ENCODE measurements around the gene TMEM242. TPM values are rescaled to one million over a fixed set of nuclear protein-coding genes. Genes with fewer than 3 reads are reported as not detected.

Gene TMEM242
- total and polyA plus RNA-seq, 2 of the 13 experiments (the other 11 are each of a cell fraction or from before 2014, with no cell fraction given): 5.6 to 11.1 TPM

- Histone ChIP-seq H3K4me2 (ENCODE audit: low read depth, low read length) (no peak overlapping the region), H3K79me2 (ENCODE audit: insufficient read depth, low read length) (no peaks in the 10 kb centered on the region), H3K36me3 (replicated peaks in 1 of 2; ENCODE audit: control insufficient read depth in 1 of 2, insufficient read depth in 2 of 2, low read length in 2 of 2) (no peaks in the 10 kb centered on the region), H3K27ac (ENCODE audit: extremely low read length, insufficient read depth, low read length) (no peak overlapping the region), H4K20me1 (ENCODE audit: insufficient read depth, low read length) (no peaks in the 10 kb centered on the region), H3K9me3 (ENCODE audit: low read length) (no peaks in the 10 kb centered on the region), H3K27me3 (ENCODE audit: control insufficient read depth in 1 of 2, insufficient read depth in 2 of 2, low read length in 2 of 2) (peaks cover 0 to 8% of the 10 kb centered on the region in 2 experiments; a peak in 1 of 5 replicates), H3K9ac (ENCODE audit: insufficient read depth, low read depth, low read length) (no peak overlapping the region), H3K4me1 (ENCODE audit: insufficient read depth, low read length) (peaks cover 19% of the 10 kb centered on the region; the same call in 1 of the 2 replicates), H2AFZ (ENCODE audit: low read length) (no peak overlapping the region), H3K4me3 (replicated peaks in 1 of 3; ENCODE audit: insufficient read depth in 1 of 3, low read depth in 2 of 3, low read length in 3 of 3) (no peak overlapping the region)
- TF ChIP-seq HMG20A (CRISPR knock-in tag; IDR thresholded peaks at IDR 0.05; ENCODE audit: borderline replicate concordance) (no peak), CEBPB (IDR thresholded peaks at IDR 0.05; ENCODE audit: borderline replicate concordance, low read depth, low read length) (no peak), HNRNPK (IDR thresholded peaks at IDR 0.05; ENCODE audit: low read depth, low read length, poor library complexity, severe bottlenecking) (peak; percentile 91)
- ChIA-PET CTCF (ENCODE audit: low intra/inter-chr PET ratio, low total read pairs) (no interaction called here), POLR2A (interaction anchor here (1.6 kb wide), 1 partner anchor 47 kb away, joined by 4 read pairs; the partner anchor contains the start of gene TMEM242)
- ATAC-seq: no peak
- in situ Hi-C loops (cut with HindIII; ENCODE audit: extremely low pct_ligation_motif_present, low pct_unique_long_range_greater_than_20kb) (no loop called here), intact Hi-C loops (cut with micrococcal nuclease; ENCODE audit: unreplicated experiment) (no loop called here)
- 95% methylated on average over 1 of the region's 1 CpG for WGBS (ENCODE audit: low lambda C conversion rate)
- BruUV-seq (replicated peaks): no TSS peak
- FAIRE-seq: no peak
- DNase-seq (ENCODE audit: low spot score): no peak
These were observed 47.4 kb upstream of the TMEM242 start for GRCh38 chr6:157370755-157371154.

DNA sequence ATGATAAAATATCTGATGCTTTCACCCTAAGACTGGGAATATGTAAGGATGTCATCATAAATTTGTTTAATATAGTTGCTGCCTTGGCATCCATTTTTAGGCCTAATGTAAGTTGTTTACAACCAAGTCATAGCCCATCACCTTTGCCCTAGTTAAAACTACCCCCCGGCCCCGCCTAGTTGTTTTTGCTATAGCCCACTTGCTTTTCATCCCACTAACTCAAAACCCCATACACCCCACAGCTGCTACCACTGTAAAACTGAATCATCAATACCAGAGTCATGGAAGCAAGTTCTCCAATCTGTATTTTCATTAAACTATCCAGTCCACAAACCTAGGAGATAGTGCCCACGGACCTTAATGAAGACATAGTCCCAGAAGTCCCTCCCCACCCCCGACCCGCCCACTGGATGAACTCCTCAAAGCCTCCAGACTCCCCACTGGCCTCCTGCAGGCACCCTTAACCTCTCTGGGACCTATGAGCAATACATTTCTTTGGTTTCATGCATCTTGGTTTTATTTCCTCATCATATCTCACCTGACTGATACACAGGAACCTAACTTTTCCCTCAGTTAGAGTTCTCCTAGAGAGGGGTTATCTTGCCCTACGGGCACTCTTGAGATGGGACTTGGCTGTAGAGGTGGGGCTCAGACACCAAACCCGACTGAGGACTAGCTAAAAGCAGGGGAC lies 45.2 kb upstream of the TMEM242 start:
- Histone ChIP-seq H3K79me2 (ENCODE audit: insufficient read depth, low read length) (no peaks in the 10 kb centered on the region), H3K4me3 (replicated peaks in 1 of 3; ENCODE audit: insufficient read depth in 1 of 3, low read depth in 2 of 3, low read length in 3 of 3) (no peak overlapping the region), H3K27me3 (ENCODE audit: control insufficient read depth in 1 of 2, insufficient read depth in 2 of 2, low read length in 2 of 2) (peaks cover 0 to 8% of the 10 kb centered on the region in 2 experiments; a peak in 1 of 5 replicates), H3K36me3 (replicated peaks in 1 of 2; ENCODE audit: control insufficient read depth in 1 of 2, insufficient read depth in 2 of 2, low read length in 2 of 2) (no peaks in the 10 kb centered on the region), H3K4me2 (ENCODE audit: low read depth, low read length) (no peak overlapping the region), H3K9ac (ENCODE audit: insufficient read depth, low read depth, low read length) (no peak overlapping the region), H4K20me1 (ENCODE audit: insufficient read depth, low read length) (no peaks in the 10 kb centered on the region), H3K9me3 (ENCODE audit: low read length) (no peaks in the 10 kb centered on the region), H2AFZ (ENCODE audit: low read length) (no peak overlapping the region), H3K27ac (ENCODE audit: extremely low read length, insufficient read depth, low read length) (no peak overlapping the region), H3K4me1 (ENCODE audit: insufficient read depth, low read length) (peaks cover 12% of the 10 kb centered on the region; the same call in 1 of the 2 replicates)
- TF ChIP-seq SKI (IDR thresholded peaks at IDR 0.05; ENCODE audit: partially characterized antibody) (no peak), ZFX (CRISPR knock-in tag; IDR thresholded peaks at IDR 0.05; ENCODE audit: low read depth) (no peak), NONO (IDR thresholded peaks at IDR 0.05) (no peak), NONO (CRISPR knock-in tag; conservative IDR thresholded peaks at IDR 0.05) (no peak), MED13 (CRISPR knock-in tag; IDR thresholded peaks at IDR 0.05) (no peak), NFE2L2 (IDR thresholded peaks at IDR 0.05; ENCODE audit: low read length) (no peak), JARID2 (CRISPR knock-in tag; IDR thresholded peaks at IDR 0.05; ENCODE audit: insufficient replicate concordance) (no peak), ZBTB7B (CRISPR knock-in tag; IDR thresholded peaks at IDR 0.05) (no peak), ZNF772 (CRISPR knock-in tag; IDR thresholded peaks at IDR 0.05) (no peak), ZNF432 (CRISPR knock-in tag; IDR thresholded peaks at IDR 0.05; ENCODE audit: borderline replicate concordance) (no peak), MXI1 (IDR thresholded peaks at IDR 0.05; ENCODE audit: borderline replicate concordance, low read depth, low read length) (no peak), ZNF260 (CRISPR knock-in tag; IDR thresholded peaks at IDR 0.05; ENCODE audit: borderline replicate concordance, low read depth) (no peak), ZNF776 (CRISPR knock-in tag; IDR thresholded peaks at IDR 0.05) (no peak), NFATC3 (CRISPR knock-in tag; IDR thresholded peaks at IDR 0.05) (no peak)
- TF ChIP-seq, protein P1, sequence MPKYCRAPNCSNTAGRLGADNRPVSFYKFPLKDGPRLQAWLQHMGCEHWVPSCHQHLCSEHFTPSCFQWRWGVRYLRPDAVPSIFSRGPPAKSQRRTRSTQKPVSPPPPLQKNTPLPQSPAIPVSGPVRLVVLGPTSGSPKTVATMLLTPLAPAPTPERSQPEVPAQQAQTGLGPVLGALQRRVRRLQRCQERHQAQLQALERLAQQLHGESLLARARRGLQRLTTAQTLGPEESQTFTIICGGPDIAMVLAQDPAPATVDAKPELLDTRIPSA (CRISPR knock-in tag; IDR thresholded peaks at IDR 0.05; ENCODE audit: borderline replicate concordance): no peak
- no TSS peak for BruUV-seq (replicated peaks)
- DNase-seq (ENCODE audit: low spot score) (no peak), ATAC-seq (no peak), FAIRE-seq (no peak)
- ChIA-PET CTCF (ENCODE audit: low intra/inter-chr PET ratio, low total read pairs) (no interaction called here), POLR2A (no interaction called here)
- intact Hi-C loops (cut with micrococcal nuclease; ENCODE audit: unreplicated experiment) (no loop called here), in situ Hi-C loops (cut with HindIII; ENCODE audit: extremely low pct_ligation_motif_present, low pct_unique_long_range_greater_than_20kb) (no loop called here)
- 27% methylated on average over 7 of the region's 7 CpGs for WGBS (ENCODE audit: low lambda C conversion rate)
